ENCODE measurements around the gene GMPPB.

The GMPPB gene

DNA sequence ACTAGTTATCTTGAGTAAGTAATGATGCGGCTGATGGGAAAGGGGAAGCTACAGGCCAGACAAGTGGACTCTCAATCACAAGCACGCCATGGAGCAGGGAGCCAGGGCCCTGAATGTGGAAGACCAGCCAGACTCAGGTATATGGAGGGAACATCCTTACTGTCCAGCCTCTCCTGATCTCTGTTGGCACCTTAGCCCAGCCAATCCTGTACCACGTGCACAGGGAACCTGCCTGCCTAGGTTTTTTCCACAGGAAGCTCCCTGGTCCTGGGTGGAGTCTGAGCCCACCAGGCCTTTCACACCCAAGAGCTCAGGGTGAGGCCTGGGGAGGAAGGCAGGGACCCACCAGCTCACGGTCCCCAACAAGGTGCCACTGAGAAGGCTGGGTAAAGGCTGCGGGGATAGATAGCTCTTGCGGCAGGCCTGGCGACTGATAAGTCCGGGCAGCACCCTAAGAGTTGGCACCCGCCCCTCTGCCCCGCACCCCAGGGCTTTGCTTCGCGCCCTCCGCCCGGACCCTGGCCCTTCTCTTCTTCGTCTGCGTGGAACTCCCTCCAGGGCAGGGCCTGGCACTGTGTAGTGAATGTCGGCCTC, 50.5 kb downstream of the GMPPB start:
- DNase-seq (ENCODE audit: low read depth in 2 of 2, low spot score in 1 of 2), result no peak

DNA sequence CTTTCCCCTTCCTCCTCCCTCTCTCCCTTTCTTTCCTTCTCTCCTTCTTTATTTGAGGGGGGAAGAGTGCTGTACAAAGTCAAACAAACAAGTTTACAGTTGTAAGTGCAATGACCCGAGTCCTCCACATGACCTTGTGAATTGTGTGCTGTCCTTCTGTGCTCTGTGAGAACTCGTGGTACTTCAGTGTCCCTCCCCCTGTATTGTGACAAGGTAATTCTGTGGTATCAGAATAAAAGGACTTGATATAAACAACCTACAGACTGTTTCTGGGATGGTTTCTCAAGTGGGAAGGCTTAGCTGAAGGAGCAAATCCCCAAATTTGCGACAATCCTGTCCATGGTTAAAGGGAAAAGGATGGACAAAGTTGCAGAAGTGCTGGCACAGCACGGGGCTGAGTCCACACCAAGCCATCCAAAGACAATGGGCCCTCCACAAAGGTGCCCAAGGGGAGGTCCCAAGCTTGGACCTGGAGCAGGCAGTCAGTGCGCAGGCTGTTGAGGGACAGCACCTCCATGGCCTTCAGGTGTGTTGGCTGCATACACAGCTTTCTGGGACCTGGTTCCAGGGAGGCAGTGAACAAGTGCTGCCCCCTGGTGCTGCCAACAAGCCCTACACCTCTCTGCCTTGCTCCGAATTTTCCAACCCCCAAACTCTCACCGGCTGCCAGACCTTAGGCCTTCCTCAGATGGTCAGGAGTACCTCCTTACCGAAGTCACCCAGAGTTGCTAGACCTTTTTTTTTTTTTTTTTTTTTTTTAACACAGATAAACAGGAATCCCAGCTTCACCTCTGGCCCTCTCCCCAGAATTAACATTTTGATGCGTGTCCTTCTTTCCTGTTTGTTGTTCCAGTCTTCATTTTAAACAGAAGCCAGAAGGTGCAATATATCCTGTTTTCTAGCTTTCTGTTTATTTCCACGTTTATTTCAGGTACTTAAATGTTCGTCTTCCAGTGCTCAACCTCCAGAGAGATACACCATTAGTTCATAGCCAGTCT, 52.2 kb downstream of the GMPPB start:
- peak; percentile 35 to 56 for DNase-seq (ENCODE audit: low read depth in 2 of 2, low spot score in 1 of 2)

DNA sequence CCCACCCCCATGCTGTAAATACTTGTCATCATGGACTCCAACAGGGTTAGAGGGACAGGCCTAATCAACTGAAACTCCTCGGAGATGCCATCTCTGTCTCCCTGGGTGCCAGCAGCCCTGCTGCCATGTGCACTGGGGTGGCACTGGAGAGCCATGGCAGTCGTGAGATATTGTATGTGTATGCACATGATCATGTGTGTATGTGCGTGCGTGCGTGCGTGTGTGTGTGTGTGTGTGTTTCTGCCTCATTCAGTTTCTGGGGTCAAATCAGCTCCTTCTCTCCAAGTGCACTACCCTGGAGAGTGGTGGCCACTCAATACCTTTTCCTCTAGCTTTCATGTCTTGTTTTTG, 52.8 kb downstream of the GMPPB start:
- no peak for DNase-seq (ENCODE audit: low read depth in 2 of 2, low spot score in 1 of 2)

Measured in stimulated activated CD8-positive, alpha-beta memory T cell treated with anti-CD3 and anti-CD28 coated beads, Interleukin-4, amount 100 ng/mL, for 1 hour (primary cell).